Activated naive CD4-positive, alpha-beta T cell treated with anti-CD3 and anti-CD28 coated beads, Interleukin-2, amount 10 ng/mL, durations not matched to agents 7 days and 5 days (primary cell): ENCODE results near the gene RGS7.
"Not testable (repeated sequence)": the region's sequence is repeated elsewhere in the genome, so short reads cannot be mapped to it uniquely, and the experiment has no call there.

Experiments
- CTCF ChIA-PET: fragments of 350-600 bp; sonication (Branson Sonifier 250); formaldehyde crosslinking; loops from one replicate; lab custom pipeline; 2021; ENCODE audit warnings: antibody characterized with exemption; lab: Charles Lee
- DNase-seq: peaks from one replicate; pipeline ENCODE4 v3.0.0-alpha.2; 2020
- H3K27ac Mint-ChIP-seq: one replicate; pipeline ENCODE4 v1.8.0; 2021; ENCODE audit warnings: mild to moderate bottlenecking, moderate library complexity, mixed read lengths
- H3K27me3 Mint-ChIP-seq: one replicate; pipeline ENCODE4 v1.8.0; 2021; ENCODE audit warnings: mild to moderate bottlenecking, mixed read lengths
- H3K36me3 Mint-ChIP-seq: one replicate; pipeline ENCODE4 v1.8.0; 2021; ENCODE audit warnings: mixed read lengths
- H3K4me1 Mint-ChIP-seq: one replicate; pipeline ENCODE4 v1.8.0; 2021; ENCODE audit warnings: mixed read lengths
- H3K4me3 Mint-ChIP-seq: one replicate; pipeline ENCODE4 v1.8.0; 2021; ENCODE audit warnings: mild to moderate bottlenecking, moderate library complexity, mixed read lengths
- H3K9me3 Mint-ChIP-seq: one replicate; pipeline ENCODE4 v1.8.0; 2021; ENCODE audit warnings: mixed read lengths

The RGS7 gene

DNA sequence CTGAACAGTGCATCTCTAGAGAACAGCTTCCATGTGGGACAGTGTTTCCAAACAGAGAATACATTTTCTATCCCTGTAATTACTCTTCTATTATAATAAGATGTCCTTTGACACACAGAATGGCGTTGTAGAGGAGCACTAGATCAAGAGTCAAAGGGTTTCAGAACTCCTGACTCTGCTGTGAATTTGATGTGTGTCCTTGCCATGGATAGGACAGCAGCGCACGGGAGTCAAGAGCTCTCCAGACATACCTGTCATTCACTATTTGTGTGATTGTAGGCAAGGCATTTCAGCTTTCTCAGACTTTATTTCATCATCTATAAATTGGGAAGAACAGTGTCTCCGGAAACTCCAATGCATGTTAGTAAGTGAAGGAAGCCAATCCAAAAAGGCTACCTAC, 176.4 kb downstream of the RGS7 start:
- H3K36me3 Mint-ChIP-seq: no peaks in the 10 kb centered on the region
- H3K9me3 Mint-ChIP-seq: peaks cover 17% of the 10 kb centered on the region
- no peak overlapping the region for H3K4me3 Mint-ChIP-seq
- H3K27me3 Mint-ChIP-seq: no peaks in the 10 kb centered on the region
- CTCF ChIA-PET: no interaction called here
- H3K4me1 Mint-ChIP-seq: no peaks in the 10 kb centered on the region
- no peak overlapping the region for H3K27ac Mint-ChIP-seq
- DNase-seq: no peak

DNA sequence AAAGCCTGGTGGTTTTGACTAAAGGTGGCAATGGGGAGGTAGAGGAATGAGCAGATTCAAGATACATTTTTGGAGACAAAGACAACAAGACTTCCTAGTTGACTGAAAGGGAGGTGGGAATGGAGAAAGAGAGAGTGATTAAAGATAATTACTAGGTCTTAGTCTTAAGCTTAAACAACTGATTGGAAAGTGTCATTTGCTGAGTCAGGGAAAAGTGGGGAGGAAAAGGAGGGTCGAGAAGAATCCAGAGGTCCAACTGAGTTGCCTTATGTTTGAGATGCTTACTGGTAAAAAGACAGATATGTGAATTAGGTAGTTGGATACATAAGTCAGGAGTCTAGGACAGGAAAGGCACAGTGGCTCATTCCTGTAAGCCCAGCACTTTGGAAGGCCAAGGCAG, 179.3 kb downstream of the RGS7 start:
- DNase-seq: no peak
- CTCF ChIA-PET: no interaction called here
- H3K4me3 Mint-ChIP-seq: no peak overlapping the region
- H3K27me3 Mint-ChIP-seq: no peaks in the 10 kb centered on the region
- H3K27ac Mint-ChIP-seq: no peak overlapping the region
- H3K36me3 Mint-ChIP-seq: no peaks in the 10 kb centered on the region
- peaks cover 14% of the 10 kb centered on the region for H3K9me3 Mint-ChIP-seq
- H3K4me1 Mint-ChIP-seq: no peaks in the 10 kb centered on the region

- Mint-ChIP-seq H3K36me3 (no peaks in the 10 kb centered on the region), H3K4me1 (no peaks in the 10 kb centered on the region), H3K27me3 (no peaks in the 10 kb centered on the region), H3K9me3 (peaks cover 11% of the 10 kb centered on the region), H3K4me3 (no peak overlapping the region), H3K27ac (no peak overlapping the region)
- CTCF ChIA-PET: no interaction called here
- no peak for DNase-seq
These were observed 184.5 kb downstream of the RGS7 start for GRCh38 chr1:241172486-241172885.

DNA sequence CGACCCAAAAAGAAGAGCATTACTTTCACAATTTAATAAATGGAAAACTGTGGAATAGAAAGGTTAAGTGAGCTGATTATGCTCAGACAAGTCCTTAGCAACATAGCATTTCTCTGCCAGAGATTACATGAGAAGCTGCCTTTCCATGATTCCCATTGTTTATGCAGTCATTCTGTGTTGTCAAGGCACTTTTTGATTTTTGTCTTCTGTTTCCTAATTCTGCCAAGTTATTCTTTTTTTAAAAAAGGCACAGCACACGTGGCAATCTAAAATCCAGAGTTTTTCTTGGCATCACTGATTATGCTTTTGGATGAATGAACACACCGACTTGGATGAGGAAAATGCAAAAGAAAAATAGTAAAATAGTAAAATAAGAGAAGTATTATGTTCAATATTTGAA, 185.0 kb downstream of the RGS7 start:
- H3K9me3 Mint-ChIP-seq: peaks cover 12% of the 10 kb centered on the region
- no peak overlapping the region for H3K4me3 Mint-ChIP-seq
- H3K27me3 Mint-ChIP-seq: no peaks in the 10 kb centered on the region
- H3K36me3 Mint-ChIP-seq: no peaks in the 10 kb centered on the region
- CTCF ChIA-PET: no interaction called here
- no peak overlapping the region for H3K27ac Mint-ChIP-seq
- no peaks in the 10 kb centered on the region for H3K4me1 Mint-ChIP-seq
- DNase-seq: no peak

GRCh38 chr1:241167121-241167630, 189.8 kb downstream of the RGS7 start:
- Mint-ChIP-seq H3K27me3 (no peaks in the 10 kb centered on the region), H3K4me1 (no peaks in the 10 kb centered on the region), H3K4me3 (no peak overlapping the region), H3K9me3 (peaks cover 18% of the 10 kb centered on the region), H3K36me3 (no peaks in the 10 kb centered on the region), H3K27ac (no peak overlapping the region)
- DNase-seq: no peak
- CTCF ChIA-PET: no interaction called here

GRCh38 chr1:241166625-241167024, 190.4 kb downstream of the RGS7 start:
- DNase-seq: no peak
- no peaks in the 10 kb centered on the region for H3K27me3 Mint-ChIP-seq
- H3K27ac Mint-ChIP-seq: no peak overlapping the region
- H3K4me3 Mint-ChIP-seq: no peak overlapping the region
- H3K9me3 Mint-ChIP-seq: peaks cover 20% of the 10 kb centered on the region
- H3K36me3 Mint-ChIP-seq: no peaks in the 10 kb centered on the region
- CTCF ChIA-PET: no interaction called here
- no peaks in the 10 kb centered on the region for H3K4me1 Mint-ChIP-seq

DNA sequence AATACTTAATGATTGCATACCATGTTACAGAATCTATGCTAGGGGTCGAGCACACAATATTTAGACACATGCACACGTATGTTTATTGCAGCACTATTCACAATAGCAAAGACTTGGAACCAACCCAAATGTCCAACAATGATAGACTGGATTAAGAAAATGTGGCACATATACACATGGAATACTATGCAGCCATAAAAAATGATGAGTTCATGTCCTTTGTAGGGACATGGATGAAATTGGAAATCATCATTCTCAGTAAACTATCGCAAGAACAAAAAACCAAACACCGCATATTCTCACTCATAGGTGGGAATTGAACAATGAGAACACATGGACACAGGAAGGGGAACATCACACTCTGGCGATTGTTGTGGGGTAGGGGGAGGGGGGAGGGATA, 191.7 kb downstream of the RGS7 start:
- H3K4me1 Mint-ChIP-seq, H3K4me3 Mint-ChIP-seq, H3K27ac Mint-ChIP-seq: not testable (repeated sequence)

DNA sequence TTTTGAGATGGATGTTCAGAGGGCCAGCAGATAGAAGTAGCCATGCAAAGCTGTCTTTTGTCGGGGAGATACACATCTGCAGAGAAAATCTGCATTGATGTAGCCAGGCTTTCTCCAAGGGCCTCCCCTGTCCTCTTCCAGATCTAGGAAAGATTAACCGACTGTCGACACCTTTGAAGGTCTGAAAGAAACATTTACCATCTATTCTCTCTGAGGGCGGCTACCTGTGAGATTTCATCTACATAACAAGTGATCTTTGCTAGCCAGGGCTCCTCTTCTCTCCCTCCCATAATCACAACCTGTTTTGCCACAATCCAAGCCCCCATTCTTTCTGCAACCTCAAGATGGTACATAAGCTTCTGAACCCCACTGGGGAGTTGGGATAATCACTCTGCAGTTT, 193.6 kb downstream of the RGS7 start:
- Mint-ChIP-seq H3K36me3 (no peaks in the 10 kb centered on the region), H3K27me3 (no peaks in the 10 kb centered on the region), H3K4me1 (no peaks in the 10 kb centered on the region), H3K27ac (no peak overlapping the region), H3K9me3 (peaks cover 20% of the 10 kb centered on the region), H3K4me3 (no peak overlapping the region)
- CTCF ChIA-PET: no interaction called here
- DNase-seq: no peak

More for the DNA sequence above, 191.7 kb downstream of the RGS7 start:
- DNase-seq, CTCF ChIA-PET, H3K36me3 Mint-ChIP-seq, H3K27me3 Mint-ChIP-seq: not testable (repeated sequence)
- H3K9me3 Mint-ChIP-seq: peaks cover 20% of the 10 kb centered on the region

DNA sequence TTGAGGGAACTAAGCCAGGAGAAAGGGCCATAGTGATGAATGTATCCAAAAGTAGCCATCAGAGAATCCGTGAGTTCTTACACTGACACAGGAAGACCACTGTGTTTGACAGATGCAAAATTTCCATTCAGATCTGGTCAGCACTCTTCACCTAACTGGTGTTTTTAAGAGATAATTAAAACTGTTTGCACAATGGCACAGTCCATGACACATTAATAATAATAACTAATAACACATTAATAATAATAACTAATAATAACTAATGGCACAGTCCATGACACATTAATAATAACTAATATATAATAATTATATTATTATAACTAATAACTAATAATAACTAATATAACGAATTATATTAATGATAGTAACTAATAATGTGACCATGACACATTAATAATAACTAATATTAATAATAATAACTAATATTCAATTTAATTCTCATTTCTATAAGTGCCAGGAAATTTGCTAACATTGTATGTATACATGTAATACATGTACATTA, 195.8 kb downstream of the RGS7 start:
- no peak overlapping the region for H3K4me3 Mint-ChIP-seq

GRCh38 chr1:241157435-241157834, 199.6 kb downstream of the RGS7 start:
- peaks cover 12% of the 10 kb centered on the region for H3K9me3 Mint-ChIP-seq
- no peaks in the 10 kb centered on the region for H3K36me3 Mint-ChIP-seq
- CTCF ChIA-PET: no interaction called here
- no peak for DNase-seq
- no peak overlapping the region for H3K4me3 Mint-ChIP-seq
- H3K27me3 Mint-ChIP-seq: no peaks in the 10 kb centered on the region
- H3K27ac Mint-ChIP-seq: no peak overlapping the region
- H3K4me1 Mint-ChIP-seq: no peaks in the 10 kb centered on the region

More for the DNA sequence above, 195.8 kb downstream of the RGS7 start:
- Mint-ChIP-seq H3K4me1 (no peaks in the 10 kb centered on the region), H3K36me3 (no peaks in the 10 kb centered on the region), H3K27ac (no peak overlapping the region), H3K27me3 (no peaks in the 10 kb centered on the region), H3K9me3 (peaks cover 13% of the 10 kb centered on the region)
- CTCF ChIA-PET: no interaction called here
- no peak for DNase-seq

GRCh38 chr1:241156231-241156965, 200.6 kb downstream of the RGS7 start:
- Mint-ChIP-seq H3K36me3 (no peaks in the 10 kb centered on the region), H3K9me3 (peaks cover 10% of the 10 kb centered on the region), H3K4me3 (no peak overlapping the region), H3K4me1 (no peaks in the 10 kb centered on the region), H3K27ac (no peak overlapping the region), H3K27me3 (no peaks in the 10 kb centered on the region)
- DNase-seq: no peak
- CTCF ChIA-PET: no interaction called here

- Mint-ChIP-seq H3K27me3 (no peaks in the 10 kb centered on the region), H3K36me3 (no peaks in the 10 kb centered on the region), H3K4me1 (no peaks in the 10 kb centered on the region), H3K9me3 (peaks cover 9% of the 10 kb centered on the region), H3K27ac (no peak overlapping the region), H3K4me3 (no peak overlapping the region)
- DNase-seq: no peak
- CTCF ChIA-PET: no interaction called here
These were observed 211.1 kb downstream of the RGS7 start for GRCh38 chr1:241145881-241146280.

DNA sequence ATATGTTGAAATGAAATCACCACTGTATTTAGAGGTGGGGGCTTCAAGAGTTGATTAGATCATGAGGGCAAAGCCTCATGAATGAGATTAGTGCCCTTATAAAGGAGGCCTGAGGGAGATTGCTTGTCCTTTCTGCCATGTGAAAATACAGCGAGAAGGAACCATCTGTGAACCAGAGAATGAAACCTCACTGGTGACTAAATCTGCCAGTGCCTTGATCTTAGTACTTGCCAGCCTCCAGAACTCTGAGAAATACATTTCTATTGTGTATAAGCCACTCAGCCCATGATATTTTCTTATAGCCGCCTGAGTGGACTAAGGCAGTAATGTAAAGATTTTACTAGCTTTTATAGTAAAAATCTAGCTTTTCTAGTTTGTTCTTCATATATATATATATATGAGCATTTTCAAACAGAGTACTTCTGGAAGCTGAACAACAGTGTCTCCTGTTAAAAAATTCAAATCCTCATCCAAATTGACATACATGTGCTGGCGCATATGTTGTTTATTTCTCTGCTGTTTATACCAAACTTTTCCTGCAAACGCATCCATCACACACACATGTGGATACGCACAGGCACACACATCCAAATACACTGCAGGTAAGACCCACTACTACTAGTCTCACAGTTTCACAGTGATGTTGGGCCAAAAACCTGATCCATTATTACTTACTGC, 213.1 kb downstream of the RGS7 start:
- CTCF ChIA-PET: no interaction called here
- no peaks in the 10 kb centered on the region for H3K4me1 Mint-ChIP-seq
- H3K4me3 Mint-ChIP-seq: no peak overlapping the region
- no peaks in the 10 kb centered on the region for H3K27me3 Mint-ChIP-seq
- DNase-seq: no peak
- H3K27ac Mint-ChIP-seq: no peak overlapping the region
- peaks cover 9% of the 10 kb centered on the region for H3K9me3 Mint-ChIP-seq
- H3K36me3 Mint-ChIP-seq: no peaks in the 10 kb centered on the region

DNA sequence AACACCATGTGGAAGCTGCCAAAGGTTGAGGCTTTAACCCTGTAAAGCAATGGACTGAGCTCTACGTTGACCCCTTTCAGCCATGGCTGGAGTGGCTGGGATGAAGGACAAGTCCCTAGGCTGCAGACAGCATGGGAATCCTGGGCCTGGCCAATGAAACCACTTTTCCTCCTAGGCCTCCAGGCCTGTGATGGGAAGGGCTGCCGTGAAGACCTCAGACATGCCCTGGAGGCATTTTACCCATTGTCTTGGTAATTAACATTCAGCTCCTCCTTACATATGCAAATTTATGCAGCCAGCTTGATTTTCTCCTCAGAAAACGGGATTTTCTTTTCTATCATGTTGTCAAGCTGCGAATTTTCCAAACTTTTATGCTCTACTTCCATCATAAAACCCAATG, 214.5 kb downstream of the RGS7 start:
- Mint-ChIP-seq H3K27ac (no peak overlapping the region), H3K36me3 (no peaks in the 10 kb centered on the region), H3K27me3 (no peaks in the 10 kb centered on the region), H3K4me1 (no peaks in the 10 kb centered on the region), H3K4me3 (no peak overlapping the region), H3K9me3 (peaks cover 11% of the 10 kb centered on the region)
- CTCF ChIA-PET: no interaction called here
- DNase-seq: no peak

DNA sequence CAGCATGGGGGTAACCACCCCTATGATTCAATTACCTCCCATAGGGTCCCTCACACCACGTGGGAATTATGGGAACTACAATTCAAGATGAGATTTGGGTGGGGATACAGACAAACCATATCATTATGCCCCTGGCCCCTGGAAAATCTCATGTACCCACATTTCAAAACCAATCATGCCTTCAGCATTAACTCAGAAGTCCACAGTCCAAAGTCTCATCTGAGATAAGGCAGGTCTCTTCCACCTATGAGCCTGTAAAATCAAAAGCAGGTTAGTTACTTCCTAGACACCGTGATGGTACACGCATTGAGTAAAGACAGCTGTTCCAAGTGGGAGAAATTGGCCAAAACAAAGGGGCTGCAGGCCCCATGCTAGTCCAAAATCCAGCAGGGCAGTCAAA, 215.4 kb downstream of the RGS7 start:
- peaks cover 11% of the 10 kb centered on the region for H3K9me3 Mint-ChIP-seq
- not testable (repeated sequence) for H3K4me1 Mint-ChIP-seq, H3K36me3 Mint-ChIP-seq

More for the DNA sequence above, 215.4 kb downstream of the RGS7 start:
- H3K27me3 Mint-ChIP-seq, H3K4me3 Mint-ChIP-seq, CTCF ChIA-PET, DNase-seq, H3K27ac Mint-ChIP-seq: not testable (repeated sequence)
